Mesothelial cell of epicardium (in vitro differentiated cells): ENCODE measurements around the gene GNG4. TPM values are rescaled to one million over a fixed set of nuclear protein-coding genes. Genes with fewer than 3 reads are reported as not detected.

Experiments
- DNase-seq, 2 experiments: peaks; one replicate each; pipeline ENCODE4 v3.0.0; 2021; ENCODE audit warnings: low spot score in 2 of 2; ENCODE audit not compliant: unreplicated experiment in 2 of 2
- H3K27ac Mint-ChIP-seq: 2 replicates; pipeline ENCODE4 v1.8.0; 2021; ENCODE audit warnings: mixed read lengths
- H3K27me3 Mint-ChIP-seq: 2 replicates; pipeline ENCODE4 v1.8.0; 2021; ENCODE audit warnings: low read depth, mixed read lengths
- H3K36me3 Mint-ChIP-seq: 2 replicates; pipeline ENCODE4 v1.8.0; 2021; ENCODE audit warnings: mixed read lengths
- H3K4me1 Mint-ChIP-seq: 2 replicates; pipeline ENCODE4 v1.8.0; 2021; ENCODE audit warnings: mixed read lengths
- H3K4me3 Mint-ChIP-seq: 2 replicates; pipeline ENCODE4 v1.8.0; 2021; ENCODE audit warnings: mild to moderate bottlenecking, moderate library complexity, mixed read lengths
- H3K9me3 Mint-ChIP-seq: 2 replicates; pipeline ENCODE4 v1.8.0; 2021; ENCODE audit warnings: mixed read lengths
- total RNA-seq: library from RNA; stranded (reverse); gene quantifications from 3 replicates; pipeline ENCODE4 v1.2.1, GENCODE V29; 2021
- TF ChIP-seq, protein P1 (sequence below): fragments of 200-600 bp; sonication (generic); IDR thresholded peaks from one replicate; pipeline ENCODE4 v1.5.0; 2021; ENCODE audit warnings: antibody characterized with exemption; ENCODE audit not compliant: unreplicated experiment

The GNG4 gene
- total RNA-seq, 1 donor from 2014 or later: 2.9 TPM

DNA sequence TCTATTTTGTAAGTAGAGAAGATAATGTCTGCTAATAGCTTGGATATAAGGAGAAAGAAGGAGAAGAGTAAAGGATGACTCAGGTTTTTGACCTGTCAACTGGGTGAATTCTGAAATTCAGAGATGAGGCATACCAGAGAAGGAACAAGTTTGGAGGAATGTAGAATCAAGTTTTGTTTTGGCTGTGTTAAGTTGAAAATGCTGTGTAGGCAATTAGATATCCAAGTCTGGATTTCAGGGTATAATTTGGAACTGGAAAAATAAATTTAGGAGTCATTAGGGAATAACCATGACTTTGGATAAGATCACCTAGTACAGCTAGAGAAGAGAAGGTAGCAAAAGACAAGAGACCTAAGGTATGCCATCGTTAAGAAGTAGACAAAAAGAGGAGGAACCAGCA, 22.4 kb upstream of the GNG4 start:
- Mint-ChIP-seq H3K27ac (no peak overlapping the region), H3K36me3 (peaks cover 53% of the 10 kb centered on the region), H3K4me1 (no peaks in the 10 kb centered on the region), H3K9me3 (peaks cover 65% of the 10 kb centered on the region), H3K27me3 (no peaks in the 10 kb centered on the region), H3K4me3 (peak overlapping the region; percentile 4)
- no peak for DNase-seq
- TF ChIP-seq, protein P1, sequence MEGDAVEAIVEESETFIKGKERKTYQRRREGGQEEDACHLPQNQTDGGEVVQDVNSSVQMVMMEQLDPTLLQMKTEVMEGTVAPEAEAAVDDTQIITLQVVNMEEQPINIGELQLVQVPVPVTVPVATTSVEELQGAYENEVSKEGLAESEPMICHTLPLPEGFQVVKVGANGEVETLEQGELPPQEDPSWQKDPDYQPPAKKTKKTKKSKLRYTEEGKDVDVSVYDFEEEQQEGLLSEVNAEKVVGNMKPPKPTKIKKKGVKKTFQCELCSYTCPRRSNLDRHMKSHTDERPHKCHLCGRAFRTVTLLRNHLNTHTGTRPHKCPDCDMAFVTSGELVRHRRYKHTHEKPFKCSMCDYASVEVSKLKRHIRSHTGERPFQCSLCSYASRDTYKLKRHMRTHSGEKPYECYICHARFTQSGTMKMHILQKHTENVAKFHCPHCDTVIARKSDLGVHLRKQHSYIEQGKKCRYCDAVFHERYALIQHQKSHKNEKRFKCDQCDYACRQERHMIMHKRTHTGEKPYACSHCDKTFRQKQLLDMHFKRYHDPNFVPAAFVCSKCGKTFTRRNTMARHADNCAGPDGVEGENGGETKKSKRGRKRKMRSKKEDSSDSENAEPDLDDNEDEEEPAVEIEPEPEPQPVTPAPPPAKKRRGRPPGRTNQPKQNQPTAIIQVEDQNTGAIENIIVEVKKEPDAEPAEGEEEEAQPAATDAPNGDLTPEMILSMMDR: no peak

GRCh38 chr1:235670157-235670776, 20.7 kb upstream of the GNG4 start:
- Mint-ChIP-seq H3K4me3 (peak overlapping the region; percentile 50), H3K27ac (no peak overlapping the region), H3K4me1 (no peaks in the 10 kb centered on the region), H3K27me3 (no peaks in the 10 kb centered on the region), H3K36me3 (peaks cover 41% of the 10 kb centered on the region), H3K9me3 (peaks cover 56% of the 10 kb centered on the region)
- TF ChIP-seq, protein P1: no peak
- DNase-seq: no peak

DNA sequence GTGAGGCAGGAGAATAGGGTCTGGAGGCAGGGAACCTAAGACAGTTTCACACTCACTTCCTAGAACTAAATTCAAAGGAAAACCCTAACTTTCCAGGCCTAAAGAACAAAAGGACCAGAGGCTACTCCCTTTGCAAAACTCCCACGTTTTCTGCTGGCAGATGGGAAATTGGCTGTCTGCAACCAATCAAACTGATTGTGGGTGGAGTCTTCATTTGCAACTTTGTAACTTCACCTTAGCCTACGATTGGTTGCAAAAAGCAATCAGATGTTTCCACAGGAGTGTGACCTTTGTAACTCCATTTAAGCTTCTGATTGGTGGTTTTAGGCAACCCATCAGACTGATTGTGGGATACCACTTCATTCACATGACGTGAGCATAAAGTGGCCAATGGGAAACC, 19.7 kb upstream of the GNG4 start:
- H3K36me3 Mint-ChIP-seq: peaks cover 33% of the 10 kb centered on the region
- no peak for DNase-seq

GRCh38 chr1:235663628-235664027, 14.0 kb upstream of the GNG4 start:
- no peak overlapping the region for H3K27ac Mint-ChIP-seq
- DNase-seq: no peak
- H3K27me3 Mint-ChIP-seq: no peaks in the 10 kb centered on the region
- no peaks in the 10 kb centered on the region for H3K36me3 Mint-ChIP-seq
- H3K9me3 Mint-ChIP-seq: peaks cover 4% of the 10 kb centered on the region
- no peaks in the 10 kb centered on the region for H3K4me1 Mint-ChIP-seq
- H3K4me3 Mint-ChIP-seq: no peak overlapping the region
- TF ChIP-seq, protein P1: no peak

More for the DNA sequence above, 19.7 kb upstream of the GNG4 start:
- Mint-ChIP-seq H3K9me3 (peaks cover 49% of the 10 kb centered on the region), H3K27me3 (no peaks in the 10 kb centered on the region), H3K4me3 (no peak overlapping the region), H3K4me1 (no peaks in the 10 kb centered on the region), H3K27ac (no peak overlapping the region)
- TF ChIP-seq, protein P1: no peak

DNA sequence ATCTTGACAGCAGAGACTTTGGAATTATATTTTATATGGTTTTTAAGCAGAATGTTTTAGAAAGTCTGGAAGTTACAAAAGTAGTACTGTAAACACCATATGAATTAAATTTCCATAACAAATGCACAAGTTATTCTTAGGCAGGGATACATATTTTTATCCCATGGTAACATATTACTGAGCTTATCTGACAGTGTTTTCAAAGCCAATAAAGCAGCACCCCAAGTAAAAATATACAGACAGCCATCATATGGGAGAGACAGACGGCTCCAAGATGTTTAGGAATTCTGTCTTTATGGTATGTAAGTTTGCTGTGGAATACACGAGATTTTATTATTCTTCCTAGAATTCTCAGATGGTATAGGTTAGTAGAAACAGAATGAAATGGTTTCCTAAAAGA, 12.0 kb upstream of the GNG4 start:
- TF ChIP-seq, protein P1: no peak
- H3K4me1 Mint-ChIP-seq: no peaks in the 10 kb centered on the region
- no peaks in the 10 kb centered on the region for H3K9me3 Mint-ChIP-seq
- no peak for DNase-seq
- no peak overlapping the region for H3K27ac Mint-ChIP-seq
- H3K27me3 Mint-ChIP-seq: peaks cover 4% of the 10 kb centered on the region
- H3K36me3 Mint-ChIP-seq: no peaks in the 10 kb centered on the region
- no peak overlapping the region for H3K4me3 Mint-ChIP-seq
